ENCODE measurements around the gene ADAM19.

ADAM19 gene

GRCh38 chr5:157543825-157544622 is 31.6 kb downstream of the ADAM19 start:
- no peak for DNase-seq (ENCODE audit: low read depth in 3 of 3)

- DNase-seq (ENCODE audit: low read depth in 3 of 3) = no peak
These were observed 33.1 kb downstream of the ADAM19 start for GRCh38 chr5:157542282-157543000.

DNA sequence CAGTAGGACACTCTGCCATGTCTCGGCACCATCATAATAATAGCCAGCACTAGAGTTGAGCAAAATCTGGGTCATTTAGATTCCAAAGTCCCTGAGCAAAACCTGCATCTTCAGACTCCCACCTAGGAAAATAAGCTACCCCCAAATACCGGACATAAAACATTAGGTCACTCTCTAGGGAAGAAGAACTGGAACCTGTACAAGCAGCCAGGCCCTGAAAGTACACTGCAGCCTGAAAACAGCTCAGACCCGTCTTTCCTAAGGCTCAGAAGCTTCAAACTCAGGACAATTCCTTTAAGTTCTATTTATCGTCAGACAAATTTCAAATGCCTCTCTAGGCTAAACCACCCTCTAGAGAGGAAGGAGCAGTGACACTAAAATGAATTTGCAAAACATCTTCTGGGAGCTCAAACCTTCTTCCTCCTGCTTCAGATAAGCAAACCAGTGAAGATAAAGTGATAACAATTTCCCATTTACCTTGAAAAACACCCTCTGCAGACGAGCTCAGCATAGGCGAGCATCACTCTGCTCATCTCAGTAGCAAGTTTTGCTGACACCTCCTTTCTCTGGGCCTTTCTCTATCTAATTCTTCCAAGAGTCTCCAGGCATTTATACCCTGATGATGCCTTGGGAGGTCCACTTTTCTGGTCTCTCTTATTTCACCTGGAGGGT is 34.0 kb downstream of the ADAM19 start:
- no peak for DNase-seq (ENCODE audit: low read depth in 3 of 3)

GRCh38 chr5:157540707-157541446 is 34.7 kb downstream of the ADAM19 start:
- peak in 1 of 3 experiments; percentile 33 for DNase-seq (ENCODE audit: low read depth in 3 of 3)

GRCh38 chr5:157540124-157540523 is 35.5 kb downstream of the ADAM19 start:
- DNase-seq (ENCODE audit: low read depth in 3 of 3) = no peak

- DNase-seq (ENCODE audit: low read depth in 3 of 3) = no peak
These were observed 36.0 kb downstream of the ADAM19 start for GRCh38 chr5:157539503-157540022.

DNA sequence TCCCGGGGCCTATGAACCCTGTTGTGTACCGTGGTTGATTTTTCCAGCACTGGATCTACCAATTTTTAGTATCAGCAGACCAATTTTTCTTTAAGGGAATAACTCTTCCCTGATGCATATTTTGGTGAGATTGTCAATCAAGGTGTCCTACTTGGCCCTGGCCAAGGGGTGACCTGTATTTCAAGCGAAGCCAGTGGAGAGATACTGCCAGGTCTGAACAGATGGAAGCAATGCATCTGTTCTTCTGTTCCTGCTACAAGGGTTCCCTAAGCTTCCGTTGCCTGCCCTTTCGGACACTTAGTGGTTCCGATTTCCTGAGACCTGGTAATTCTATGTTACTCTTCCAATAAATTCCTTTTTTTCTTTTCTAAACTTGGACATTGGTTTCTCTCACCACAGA is 37.3 kb downstream of the ADAM19 start:
- DNase-seq (ENCODE audit: low read depth in 3 of 3) = no peak

GRCh38 chr5:157535042-157535865 is 40.3 kb downstream of the ADAM19 start:
- DNase-seq (ENCODE audit: low read depth in 3 of 3) = no peak

DNA sequence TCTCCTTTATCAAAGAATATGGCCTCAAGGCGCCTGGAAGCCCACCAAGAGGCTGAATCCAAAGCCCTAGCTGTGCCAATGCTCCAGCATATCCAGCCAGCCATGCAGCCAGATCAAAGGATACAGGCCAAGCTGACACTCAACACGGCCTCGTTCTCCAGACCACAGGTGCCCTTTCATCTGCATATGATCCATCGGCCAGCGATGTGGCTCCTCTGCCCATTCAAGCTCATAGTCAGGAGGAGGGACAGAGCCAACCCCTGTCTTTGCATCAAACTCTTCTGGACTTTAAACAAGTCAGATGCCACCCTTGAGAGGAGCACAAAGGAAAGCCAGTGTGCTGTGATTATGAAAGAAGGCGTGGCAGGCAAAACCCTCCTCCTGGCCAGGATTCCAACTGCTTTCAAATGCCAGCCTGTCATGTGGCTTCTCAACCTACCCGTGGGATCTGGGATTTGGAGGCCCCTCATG is 42.5 kb downstream of the ADAM19 start:
- DNase-seq (ENCODE audit: low read depth in 3 of 3) = no peak

DNA sequence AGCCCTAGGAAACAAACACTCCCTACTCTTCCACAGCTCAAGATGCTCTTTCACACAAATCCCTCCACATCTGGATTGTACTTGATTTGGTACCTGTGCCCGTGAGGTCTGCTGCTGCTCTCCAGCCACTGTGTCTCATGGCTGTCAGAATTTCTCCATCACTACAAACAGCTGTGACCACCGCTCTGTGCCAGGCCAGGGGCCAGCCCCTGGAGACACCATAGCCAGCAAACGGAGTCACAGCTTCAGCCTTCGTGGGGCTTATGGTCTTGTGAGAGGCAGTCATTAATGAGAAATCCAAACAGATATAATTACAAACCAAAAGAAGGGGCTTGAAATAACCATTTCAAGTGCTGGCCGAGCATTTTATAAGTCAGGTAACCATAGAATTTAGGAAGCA is 43.6 kb downstream of the ADAM19 start:
- no peak for DNase-seq (ENCODE audit: low read depth in 3 of 3)

GRCh38 chr5:157530226-157530972 is 45.2 kb downstream of the ADAM19 start:
- DNase-seq (ENCODE audit: low read depth in 3 of 3) = no peak

- DNase-seq (ENCODE audit: low read depth in 3 of 3) = no peak
These were observed 46.6 kb downstream of the ADAM19 start for GRCh38 chr5:157529002-157529401.

- DNase-seq (ENCODE audit: low read depth in 3 of 3) = no peak
These were observed 47.4 kb downstream of the ADAM19 start for GRCh38 chr5:157528036-157528632.

DNA sequence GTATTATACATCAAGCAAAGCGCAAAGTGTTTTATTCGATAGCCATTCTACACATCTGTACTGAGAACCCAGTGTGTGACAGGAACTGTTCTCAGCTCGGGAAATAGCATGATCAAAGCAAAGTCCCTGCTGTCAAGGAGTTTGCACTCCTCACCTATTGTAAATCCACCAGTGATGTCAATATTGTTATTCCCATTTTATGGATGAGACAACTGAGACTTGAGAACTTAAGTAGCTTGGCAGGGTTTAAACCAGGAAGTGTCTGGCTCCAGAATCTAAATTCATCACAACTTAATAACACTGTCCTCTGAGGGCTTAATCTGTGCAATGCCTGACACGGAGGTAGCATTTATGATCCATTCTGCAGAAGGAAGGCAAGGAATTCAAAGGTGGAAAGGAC is 50.7 kb downstream of the ADAM19 start:
- DNase-seq (ENCODE audit: low read depth in 3 of 3) = no peak

- no peak for DNase-seq (ENCODE audit: low read depth in 3 of 3)
These were observed 51.6 kb downstream of the ADAM19 start for GRCh38 chr5:157523976-157524375.

- no peak for DNase-seq (ENCODE audit: low read depth in 3 of 3)
These were observed 53.9 kb downstream of the ADAM19 start for GRCh38 chr5:157521704-157522029.

GRCh38 chr5:157520911-157521703 is 54.5 kb downstream of the ADAM19 start:
- DNase-seq (ENCODE audit: low read depth in 3 of 3) = no peak

DNA sequence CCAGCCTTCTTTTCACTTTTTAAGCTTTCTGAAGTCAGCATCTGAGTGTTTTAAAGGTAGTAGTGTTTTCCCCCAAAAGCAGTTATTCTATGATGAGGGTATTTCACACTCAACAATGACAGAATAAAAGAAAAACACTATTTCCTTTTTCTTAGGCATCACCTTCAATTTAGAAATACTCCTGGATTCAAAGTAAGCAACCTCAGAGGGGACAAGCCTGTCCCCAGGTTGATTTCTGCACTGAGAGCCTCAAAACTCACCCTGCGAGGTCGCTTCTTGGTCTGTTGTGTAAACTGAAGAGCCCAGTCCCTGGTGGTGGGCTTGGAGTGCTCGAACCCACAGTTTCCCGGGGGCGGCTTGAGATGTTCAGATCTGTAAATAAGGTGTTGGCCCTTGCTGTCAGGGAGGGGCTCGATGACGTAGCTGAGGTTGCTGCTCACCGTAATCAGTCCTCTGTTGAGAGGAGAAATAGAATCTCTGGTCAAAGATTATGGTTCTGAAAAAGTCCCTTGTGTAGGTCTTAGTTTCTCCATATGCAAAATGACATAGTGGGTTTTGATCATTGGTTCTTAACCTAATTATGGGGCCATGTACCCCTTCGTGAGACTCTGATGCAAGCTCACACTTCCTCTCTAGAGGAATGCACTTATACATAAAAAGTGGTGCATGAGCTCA is 55.9 kb downstream of the ADAM19 start:
- no peak for DNase-seq (ENCODE audit: low read depth in 3 of 3)
